GM12892 (cell line): ENCODE data around the gene ENC1.

Source experiments
- POLR2A ChIP-seq: IDR thresholded peaks from 2 replicates; pipeline ENCODE4 v1.6.1; 2011; ENCODE audit warnings: low read depth, low read length, control low read depth
- POLR2AphosphoS5 ChIP-seq: IDR thresholded peaks from 2 replicates; pipeline ENCODE4 v1.6.1; 2011; ENCODE audit warnings: low read depth, low read length, control low read depth

DNA sequence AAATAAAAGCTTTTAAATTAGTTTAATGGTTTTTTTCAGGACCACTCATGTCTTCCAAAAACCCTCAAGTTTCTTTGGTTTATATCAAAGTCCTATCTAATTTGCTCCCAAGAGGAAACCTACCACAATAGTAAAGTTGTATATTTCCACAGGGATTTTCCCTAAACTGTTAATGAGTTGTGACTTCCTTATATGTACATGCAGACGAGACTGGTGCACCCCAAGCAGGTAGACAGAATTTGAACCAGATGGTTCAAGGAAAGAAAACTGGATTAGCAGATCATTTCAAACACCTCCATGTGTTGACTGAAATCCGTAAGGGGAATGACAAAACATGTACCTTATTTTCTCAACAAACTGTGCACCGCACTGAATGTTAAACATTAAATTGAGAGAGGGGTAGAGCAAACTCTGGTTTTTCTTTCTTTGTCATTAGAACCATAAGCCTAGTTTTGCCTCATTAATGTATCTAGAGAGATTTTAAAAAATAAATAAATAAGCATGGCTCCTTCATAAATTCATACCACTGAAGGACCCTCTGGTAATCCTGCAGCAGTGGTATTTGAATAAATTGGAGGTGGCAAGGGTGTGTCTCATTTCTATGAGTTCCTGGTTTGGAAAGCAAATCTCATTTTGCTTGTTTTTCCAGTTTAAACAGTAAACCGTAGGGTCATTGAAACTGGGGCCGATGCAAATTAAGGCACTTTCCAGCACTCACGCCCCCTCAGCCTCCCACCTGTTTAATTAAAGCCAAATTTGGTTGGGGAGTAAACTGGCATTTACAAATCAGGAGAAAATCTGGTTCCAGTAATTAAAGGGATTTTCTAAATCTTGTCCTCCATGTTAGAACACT, 51.1 kb downstream of the ENC1 start:
- TF ChIP-seq POLR2AphosphoS5 (no peak), POLR2A (no peak)
